Lung (tissue), 12 donors: ENCODE data around the gene ANXA10. TPM values are rescaled to one million over a fixed set of nuclear protein-coding genes. Genes with fewer than 3 reads are reported as not detected.
"Not testable (repeated sequence)": the region's sequence is repeated elsewhere in the genome, so short reads cannot be mapped to it uniquely, and the experiment has no call there.

Source experiments
- ATAC-seq: fragments of 200-7000 bp; cut with Tn5 transposase; one replicate; pipeline ENCODE4 v1.9.1; 2020; ENCODE audit warnings: moderate number of reproducible peaks; ENCODE audit not compliant: insufficient read depth, low FRiP score
- DNase-seq, 3 donors: peaks; one replicate each; pipeline ENCODE4 v3.0.0-alpha.2; 2013 to 2017
- H3K27ac ChIP-seq, 2 donors: one replicate each; pipeline ENCODE4 v1.5.1; 2013; ENCODE audit warnings: mild to moderate bottlenecking in 2 of 2, moderate library complexity in 2 of 2, control low read depth in 1 of 2, inconsistent platforms in 1 of 2, low read depth in 1 of 2, low read length in 1 of 2
- H3K27me3 ChIP-seq, 3 donors: one replicate each; pipeline ENCODE4 v1.5.1; 2013; ENCODE audit warnings: low read length in 2 of 3; ENCODE audit not compliant: control insufficient read depth in 3 of 3, insufficient read depth in 3 of 3
- H3K36me3 ChIP-seq, 4 donors: one replicate each; pipeline ENCODE4 v1.5.1; 2013; ENCODE audit warnings: low read length in 4 of 4, mild to moderate bottlenecking in 1 of 4, moderate library complexity in 1 of 4; ENCODE audit not compliant: control insufficient read depth in 4 of 4, insufficient read depth in 4 of 4
- H3K4me1 ChIP-seq, 5 donors: one replicate each; pipeline ENCODE4 v1.5.1; 2013; ENCODE audit warnings: low read length in 5 of 5, mild to moderate bottlenecking in 2 of 5, moderate library complexity in 1 of 5; ENCODE audit not compliant: control insufficient read depth in 5 of 5, insufficient read depth in 5 of 5
- H3K4me3 ChIP-seq: one replicate; pipeline ENCODE4 v1.5.1; 2013; ENCODE audit warnings: mild to moderate bottlenecking, control low read depth, moderate library complexity
- H3K9ac ChIP-seq, 2 donors: one replicate each; pipeline ENCODE4 v1.5.1; 2013; ENCODE audit warnings: low read length in 2 of 2, control low read depth in 1 of 2; ENCODE audit not compliant: insufficient read depth in 1 of 2
- H3K9me3 ChIP-seq, 4 donors: one replicate each; pipeline ENCODE4 v1.5.1; 2013; ENCODE audit warnings: low read length in 3 of 4, mild to moderate bottlenecking in 1 of 4, moderate library complexity in 1 of 4; ENCODE audit not compliant: control insufficient read depth in 4 of 4, insufficient read depth in 3 of 4
- WGBS, 2 donors: extraction: QIAGEN DNeasy Blood & Tissue Kit; methylation state at CpG; one replicate each; pipeline ENCODE4 v1.1.7; 2013; 5-methylcytosine and 5-hydroxymethylcytosine counted together
- polyA plus RNA-seq, 2 donors: library from polyadenylated mRNA; stranded (reverse); fragments of 200-250 nt; gene quantifications; one replicate each; pipeline ENCODE4 v1.2.1, GENCODE V29; 2013
- total RNA-seq, 2 donors: library from RNA; depleted of rRNA in 1 of 2; stranded (reverse); fragments of >200 nt in 1 of 2; gene quantifications; one replicate each; pipeline ENCODE4 v1.2.1, GENCODE V29; 2014 to 2021
- TF ChIP-seq, protein P1 (sequence below): IDR thresholded peaks from 2 replicates; pipeline ENCODE4 v1.5.1; 2012; ENCODE audit warnings: mild to moderate bottlenecking; ENCODE audit errors: control extremely low read depth, extremely low read depth
- donor health status: control.
- donor health status: control.
- donor health status: Bipolar disorder and iron deficiency.
- donor health status: healthy.
- donor health status: DM: yes; HTN: yes; CAD: no.

The ANXA10 gene
- total and polyA plus RNA-seq, 4 donors = 0.64 TPM; not detected in 3

DNA sequence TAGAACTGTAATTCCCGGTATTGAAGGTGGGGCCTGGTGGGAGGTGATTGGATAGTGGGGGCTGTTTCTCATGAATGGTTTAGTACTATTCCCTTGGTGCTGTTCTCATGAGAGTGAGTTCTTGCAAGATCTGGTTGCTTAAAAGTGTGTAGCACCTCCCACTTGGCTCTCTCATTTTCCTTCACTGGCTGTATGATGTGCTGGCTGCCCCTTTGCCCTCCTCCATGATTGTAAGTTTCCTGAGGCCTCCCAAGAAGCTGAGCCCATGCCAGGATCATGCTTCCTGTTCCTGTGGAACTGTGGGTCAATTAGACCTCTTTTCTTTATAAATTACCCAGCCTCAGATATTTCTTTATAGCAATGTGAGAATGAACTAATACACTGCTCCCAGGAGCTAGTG is 8.7 kb downstream of the ANXA10 start:
- 91 to 97% methylated on average over 1 of the region's 1 CpG for WGBS, 2 donors
- no peaks in the 10 kb centered on the region for H3K4me1 ChIP-seq
- H3K27ac ChIP-seq = no peak overlapping the region
- H3K36me3 ChIP-seq = no peaks in the 10 kb centered on the region
- no peaks in the 10 kb centered on the region for H3K27me3 ChIP-seq
- no peak overlapping the region for H3K9ac ChIP-seq
- H3K9me3 ChIP-seq = no peaks in the 10 kb centered on the region
- DNase-seq (peak in 1 of 3 donors; percentile 24), ATAC-seq (no peak)
- TF ChIP-seq, protein P1, sequence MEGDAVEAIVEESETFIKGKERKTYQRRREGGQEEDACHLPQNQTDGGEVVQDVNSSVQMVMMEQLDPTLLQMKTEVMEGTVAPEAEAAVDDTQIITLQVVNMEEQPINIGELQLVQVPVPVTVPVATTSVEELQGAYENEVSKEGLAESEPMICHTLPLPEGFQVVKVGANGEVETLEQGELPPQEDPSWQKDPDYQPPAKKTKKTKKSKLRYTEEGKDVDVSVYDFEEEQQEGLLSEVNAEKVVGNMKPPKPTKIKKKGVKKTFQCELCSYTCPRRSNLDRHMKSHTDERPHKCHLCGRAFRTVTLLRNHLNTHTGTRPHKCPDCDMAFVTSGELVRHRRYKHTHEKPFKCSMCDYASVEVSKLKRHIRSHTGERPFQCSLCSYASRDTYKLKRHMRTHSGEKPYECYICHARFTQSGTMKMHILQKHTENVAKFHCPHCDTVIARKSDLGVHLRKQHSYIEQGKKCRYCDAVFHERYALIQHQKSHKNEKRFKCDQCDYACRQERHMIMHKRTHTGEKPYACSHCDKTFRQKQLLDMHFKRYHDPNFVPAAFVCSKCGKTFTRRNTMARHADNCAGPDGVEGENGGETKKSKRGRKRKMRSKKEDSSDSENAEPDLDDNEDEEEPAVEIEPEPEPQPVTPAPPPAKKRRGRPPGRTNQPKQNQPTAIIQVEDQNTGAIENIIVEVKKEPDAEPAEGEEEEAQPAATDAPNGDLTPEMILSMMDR = no peak
- H3K4me3 ChIP-seq = no peak overlapping the region

DNA sequence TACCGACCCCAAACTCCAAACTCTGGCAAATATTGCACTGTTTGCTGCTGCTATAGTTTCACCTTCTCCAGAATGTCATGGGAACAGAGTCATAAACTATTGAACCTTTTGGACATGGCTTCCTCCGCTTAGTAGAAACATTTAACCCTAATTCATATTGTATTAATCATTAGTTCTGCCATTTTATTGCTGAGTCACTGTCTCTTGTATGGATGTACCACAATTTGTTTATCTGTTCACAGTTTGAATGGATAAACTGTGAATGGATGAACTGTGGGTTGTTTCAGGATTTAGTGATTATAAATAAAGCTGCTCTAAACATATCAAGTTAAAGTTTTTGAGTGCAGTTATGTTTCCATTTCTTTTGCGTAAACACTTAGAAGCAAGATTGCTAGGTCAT is 10.1 kb downstream of the ANXA10 start:
- Histone ChIP-seq H3K4me3 (no peak overlapping the region), H3K36me3 (no peaks in the 10 kb centered on the region), H3K4me1 (no peaks in the 10 kb centered on the region), H3K27ac (no peak overlapping the region), H3K9ac (no peak overlapping the region), H3K27me3 (no peaks in the 10 kb centered on the region), H3K9me3 (no peaks in the 10 kb centered on the region)
- TF ChIP-seq, protein P1 = no peak
- no peak for DNase-seq
- no peak for ATAC-seq
- WGBS, 2 donors = 90 to 93% methylated on average over 3 of the region's 3 CpGs

DNA sequence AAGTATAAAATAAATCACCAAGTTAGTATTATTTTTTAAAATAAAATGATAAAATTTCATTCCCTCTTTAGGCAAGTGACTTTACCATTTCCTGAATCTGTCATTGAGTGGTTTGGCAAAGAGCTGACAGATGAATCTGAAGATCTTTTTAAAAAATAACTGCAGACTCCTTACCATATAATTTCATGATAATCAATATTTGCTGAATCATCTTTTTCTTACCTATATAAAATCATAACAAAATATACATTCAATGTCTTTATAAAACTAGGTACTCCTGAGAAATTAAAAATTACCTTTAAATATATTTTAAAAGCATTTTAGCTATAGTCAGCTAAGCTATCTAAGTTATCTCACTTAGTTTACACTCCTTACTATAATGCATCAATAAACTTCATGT is 17.2 kb downstream of the ANXA10 start:
- Histone ChIP-seq H3K27me3 (no peaks in the 10 kb centered on the region), H3K4me3 (no peak overlapping the region), H3K4me1 (no peaks in the 10 kb centered on the region), H3K9ac (no peak overlapping the region), H3K9me3 (no peaks in the 10 kb centered on the region), H3K27ac (no peak overlapping the region), H3K36me3 (no peaks in the 10 kb centered on the region)
- no peak for DNase-seq
- no peak for ATAC-seq
- TF ChIP-seq, protein P1 = no peak

DNA sequence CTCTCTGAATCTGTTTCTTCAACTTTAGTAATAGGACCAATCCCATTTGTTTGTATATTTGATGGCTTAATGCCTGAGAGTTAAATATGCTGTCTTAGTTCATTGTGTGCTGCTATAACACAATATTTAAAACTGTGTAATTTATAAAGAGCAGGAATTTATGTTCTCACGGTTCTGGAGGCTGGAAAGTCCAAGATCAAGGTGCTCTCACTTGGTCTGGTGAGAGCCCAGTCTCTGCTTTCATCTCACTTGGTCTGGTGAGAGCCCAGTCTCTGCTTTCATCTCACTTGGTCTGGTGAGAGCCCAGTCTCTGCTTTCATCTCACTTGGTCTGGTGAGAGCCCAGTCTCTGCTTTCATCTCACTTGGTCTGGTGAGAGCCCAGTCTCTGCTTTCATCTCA is 20.7 kb downstream of the ANXA10 start:
- H3K9ac ChIP-seq, H3K4me3 ChIP-seq, ATAC-seq, H3K27me3 ChIP-seq, DNase-seq, H3K9me3 ChIP-seq, H3K4me1 ChIP-seq, H3K27ac ChIP-seq, H3K36me3 ChIP-seq: not testable (repeated sequence)
- WGBS, 2 donors = 72% methylated on average over 1 of the region's 1 CpG
